ENCODE measurements around the gene SGCA.

Gene SGCA

GRCh38 chr17:50165867-50166517, at the start of gene SGCA:
Gene SGCA, plus strand, starts transcription at chr17:50166005. Its CDS starts 36 bp downstream, at chr17:50166041.
- DNase-seq = no peak

DNA sequence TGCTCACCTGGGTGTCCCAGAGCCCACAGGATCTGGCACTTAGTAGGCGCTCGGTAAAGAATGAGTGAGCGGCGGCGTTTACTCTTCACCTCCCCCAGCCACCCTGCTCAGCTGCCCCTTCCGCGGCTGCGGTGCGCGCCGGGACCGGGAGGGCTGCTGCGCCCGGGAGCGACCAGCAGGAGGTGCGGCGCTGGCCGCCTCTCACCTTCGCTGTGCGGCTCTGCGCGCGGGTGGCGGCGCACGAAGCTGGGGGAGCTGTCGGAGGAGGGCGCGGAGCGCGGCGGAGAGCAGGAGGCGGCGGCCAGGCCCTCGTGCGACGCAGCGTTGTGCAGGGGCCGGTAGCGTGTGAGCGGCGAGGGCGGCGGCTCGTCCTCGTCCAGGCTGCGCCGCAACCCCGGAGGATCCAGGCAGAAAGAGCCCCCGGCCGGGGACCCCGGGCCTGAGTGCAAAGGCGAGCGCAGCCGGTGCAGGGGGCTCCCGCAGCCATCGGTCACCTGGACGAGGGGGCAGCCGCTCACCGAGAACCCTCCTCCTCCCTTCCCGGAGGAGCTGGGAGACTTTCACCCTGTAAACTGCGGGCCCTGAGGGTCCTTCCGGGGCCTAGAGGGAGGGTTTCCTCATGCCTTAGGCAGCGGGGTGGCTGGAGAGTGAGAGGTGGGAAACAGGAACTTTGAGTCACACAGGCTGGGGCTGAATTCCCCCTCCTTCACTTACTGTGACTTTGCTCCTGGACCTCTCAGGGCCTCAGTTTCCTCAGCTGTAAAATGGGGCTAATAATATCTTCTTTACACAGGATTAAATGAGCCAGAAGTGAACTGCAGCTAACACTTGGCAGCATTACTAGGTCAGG, 48.4 kb upstream of the SGCA start:
- peak; percentile 86 for DNase-seq

DNA sequence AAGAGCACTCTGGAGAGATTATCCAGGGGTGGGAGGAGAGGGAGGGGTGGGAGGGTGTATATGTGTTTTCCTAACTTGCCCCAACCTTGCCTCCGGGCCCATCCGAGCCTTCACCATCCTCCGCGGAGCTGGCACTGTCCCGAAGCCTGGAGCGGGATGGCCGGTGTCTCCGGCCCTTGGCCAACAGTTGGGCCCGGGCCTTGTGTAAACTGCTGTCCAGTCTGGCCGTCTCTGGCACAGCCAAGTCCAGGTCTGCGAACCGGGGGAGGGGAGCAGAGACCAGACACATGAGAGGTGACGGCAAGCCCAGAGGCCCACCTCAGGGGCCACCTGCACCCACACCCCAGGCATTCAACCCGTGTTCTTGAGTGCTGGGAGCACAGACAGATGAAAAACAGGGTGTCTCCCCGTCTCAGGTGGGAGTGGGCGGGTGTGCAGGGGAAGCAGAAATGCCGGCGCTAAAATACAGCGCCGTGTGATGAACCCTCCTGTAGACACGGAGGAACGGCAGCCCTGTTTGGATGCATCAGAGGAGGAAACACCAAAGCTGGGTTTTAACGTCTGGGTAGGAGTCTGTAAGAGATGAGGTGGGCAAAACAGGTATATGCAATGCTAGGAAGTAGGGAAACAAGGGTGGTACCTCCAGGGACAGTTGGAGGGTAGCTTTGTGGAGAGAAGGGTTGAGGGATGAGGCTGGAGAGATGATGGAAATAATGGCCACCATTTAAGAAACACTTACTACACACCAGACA, 47.6 kb upstream of the SGCA start:
- no peak for DNase-seq

DNA sequence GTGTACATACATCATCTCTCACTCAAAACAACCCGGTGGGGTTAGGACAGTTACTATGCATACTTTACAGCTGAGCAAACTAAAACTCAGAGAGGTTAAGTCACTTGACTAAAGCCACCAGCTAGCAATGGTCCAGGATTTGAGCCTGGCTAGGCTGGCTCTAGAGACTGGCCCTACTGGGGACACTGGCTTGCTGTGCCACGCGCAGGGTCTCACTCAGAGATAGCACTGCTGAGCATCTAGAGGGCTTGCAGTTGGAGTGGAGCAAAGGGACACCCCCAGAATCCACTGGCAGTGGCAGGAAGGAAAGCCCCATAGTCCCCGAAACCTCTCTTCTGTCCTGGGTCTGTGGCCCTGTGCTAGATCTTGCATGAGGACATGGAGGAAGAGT, 47.0 kb upstream of the SGCA start:
- no peak for DNase-seq

DNA sequence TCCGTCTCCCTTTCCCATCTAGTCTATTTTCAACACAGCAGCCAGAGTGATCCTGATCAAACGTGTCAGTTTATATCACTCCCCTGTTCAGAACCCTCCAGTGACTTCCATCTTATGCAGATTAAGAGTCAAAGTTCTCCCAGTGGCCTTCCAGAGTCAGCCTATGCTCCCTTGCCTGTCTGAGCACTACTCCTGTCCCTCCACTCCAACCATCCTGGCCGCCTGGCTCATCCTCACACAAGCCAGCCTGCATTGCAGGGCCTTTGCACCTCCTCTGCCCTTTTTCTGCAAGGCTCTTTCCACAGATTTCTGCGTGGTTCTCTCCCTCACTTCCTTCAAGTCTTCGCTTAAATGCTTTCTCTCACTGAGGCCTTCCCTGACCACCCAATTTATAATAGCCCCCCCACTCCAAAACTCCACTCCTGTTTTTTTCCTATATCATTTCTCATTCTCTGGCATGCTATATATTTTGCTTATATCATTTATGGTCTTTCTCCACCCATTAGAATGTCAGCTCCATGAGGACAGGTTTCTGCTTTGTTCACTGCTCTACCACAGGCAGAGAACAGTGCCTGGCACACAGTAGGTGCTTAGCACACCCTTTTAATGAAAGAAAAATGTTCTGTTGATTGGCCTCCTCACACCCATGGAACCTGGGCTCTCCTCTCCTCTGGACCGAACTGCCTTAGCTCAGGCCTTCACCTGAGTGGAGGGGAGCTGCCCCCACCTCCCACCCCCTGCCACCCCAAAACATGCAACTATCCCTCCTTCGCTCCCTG, 45.1 kb upstream of the SGCA start:
- DNase-seq = no peak

DNA sequence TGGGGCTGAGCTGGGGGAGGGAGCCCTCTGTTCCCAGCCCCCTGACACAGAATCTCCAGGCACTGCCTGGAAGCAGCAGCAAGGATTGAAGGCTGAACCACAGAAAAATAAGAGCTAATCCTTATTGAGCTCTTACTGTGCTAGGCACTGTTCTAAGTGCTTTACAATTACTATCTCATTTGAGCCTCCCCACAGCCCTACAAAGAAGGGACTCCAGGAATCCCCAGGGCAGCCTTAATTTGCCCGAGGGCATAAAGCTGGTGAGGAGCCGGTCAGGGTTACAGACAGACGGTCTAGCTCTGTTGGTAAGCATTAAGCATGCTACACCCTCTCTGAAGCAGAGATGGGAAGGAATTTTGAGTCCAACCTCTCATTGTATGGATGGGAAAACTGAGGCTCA, 42.9 kb upstream of the SGCA start:
- DNase-seq = no peak

DNA sequence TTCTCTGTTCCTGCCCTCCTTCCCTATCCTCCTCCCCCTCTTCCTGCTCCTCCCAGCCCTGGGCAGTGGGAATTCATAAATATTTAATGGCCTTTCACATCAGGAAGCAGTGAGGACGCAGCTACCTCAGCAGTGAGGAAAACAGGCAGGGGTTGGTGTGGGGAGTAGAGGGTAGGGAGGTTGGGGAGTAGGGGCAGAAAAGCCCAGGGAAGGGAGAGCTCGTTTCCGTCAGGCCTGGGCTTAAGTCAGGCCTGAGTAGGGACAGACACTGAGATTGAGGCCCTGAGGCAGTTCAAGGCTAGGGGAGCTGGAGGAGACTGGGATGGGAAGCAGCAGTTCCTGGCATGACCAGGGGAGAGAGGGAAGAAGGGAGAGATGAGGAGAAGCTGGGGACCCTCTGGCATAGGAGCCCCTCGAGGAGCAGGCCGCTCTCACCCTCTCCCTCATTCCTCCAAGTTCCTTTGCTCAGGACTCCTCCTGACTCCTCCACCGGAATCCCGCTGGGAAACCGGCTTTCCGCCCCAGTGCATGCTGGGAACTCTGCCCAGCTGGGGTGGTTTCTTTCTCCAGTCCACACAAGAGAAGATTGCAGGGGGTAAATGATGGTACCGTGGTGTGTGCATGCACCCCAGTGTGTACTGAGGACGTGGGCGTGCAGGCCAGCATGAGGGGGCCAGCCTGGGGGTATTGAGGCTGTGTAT, 42.0 kb upstream of the SGCA start:
- DNase-seq = no peak

- DNase-seq = no peak
Measured at GRCh38 chr17:50125420-50125997, 40.3 kb upstream of the SGCA start.

- DNase-seq = no peak
Measured at GRCh38 chr17:50127697-50128361, 38.0 kb upstream of the SGCA start.

DNA sequence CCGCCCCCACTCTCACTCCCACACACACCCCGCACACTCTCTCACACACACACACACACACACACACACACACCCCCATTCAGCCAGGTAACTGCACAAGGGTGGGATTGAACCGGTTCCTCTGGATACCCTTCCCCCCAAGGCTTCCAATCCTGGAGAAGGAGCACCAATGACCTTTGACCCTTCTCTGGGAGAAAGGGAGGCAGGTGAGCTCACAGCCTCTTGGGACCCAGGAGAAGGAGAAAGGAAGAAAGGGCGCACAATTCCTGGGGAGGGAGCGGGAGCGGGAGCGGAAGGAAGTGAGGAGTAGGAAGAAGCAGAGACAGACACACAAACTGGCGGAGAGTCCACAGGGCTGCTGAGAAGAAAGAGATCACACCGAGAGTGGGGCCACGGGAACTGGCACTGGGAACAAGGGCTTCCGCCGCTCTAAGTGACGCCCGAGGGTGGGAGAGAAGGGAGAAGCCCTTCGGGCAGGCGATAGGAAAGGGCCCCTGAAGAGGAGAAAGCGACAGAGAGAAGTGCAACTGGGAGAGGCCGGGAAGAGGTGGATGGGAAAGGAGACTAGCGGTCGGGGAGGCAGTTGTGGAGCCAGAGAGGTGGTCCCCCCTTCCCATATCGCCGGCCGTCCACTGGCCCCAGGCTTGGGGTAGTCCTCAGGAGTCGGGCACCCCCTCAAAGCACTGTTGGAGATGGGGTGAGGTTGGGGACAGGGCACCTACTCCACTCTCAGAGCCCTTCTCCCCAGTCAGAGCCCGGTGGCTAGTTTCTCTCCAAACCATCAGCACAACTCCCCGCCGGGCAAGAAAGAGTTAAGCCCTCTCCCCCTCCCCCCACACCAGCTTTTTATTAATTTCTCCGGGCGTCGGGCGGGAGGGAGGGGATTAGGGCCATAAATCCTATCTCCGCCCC, 37.1 kb upstream of the SGCA start:
- DNase-seq = no peak

- no peak for DNase-seq
Measured at GRCh38 chr17:50129353-50129727, 36.5 kb upstream of the SGCA start.

- no peak for DNase-seq
Measured at GRCh38 chr17:50129728-50130558, 35.9 kb upstream of the SGCA start, which contains the start of gene SAMD14. Gene SAMD14, minus strand, starts transcription at chr17:50130160. Its CDS starts 5,201 bp downstream, at chr17:50124959.

DNA sequence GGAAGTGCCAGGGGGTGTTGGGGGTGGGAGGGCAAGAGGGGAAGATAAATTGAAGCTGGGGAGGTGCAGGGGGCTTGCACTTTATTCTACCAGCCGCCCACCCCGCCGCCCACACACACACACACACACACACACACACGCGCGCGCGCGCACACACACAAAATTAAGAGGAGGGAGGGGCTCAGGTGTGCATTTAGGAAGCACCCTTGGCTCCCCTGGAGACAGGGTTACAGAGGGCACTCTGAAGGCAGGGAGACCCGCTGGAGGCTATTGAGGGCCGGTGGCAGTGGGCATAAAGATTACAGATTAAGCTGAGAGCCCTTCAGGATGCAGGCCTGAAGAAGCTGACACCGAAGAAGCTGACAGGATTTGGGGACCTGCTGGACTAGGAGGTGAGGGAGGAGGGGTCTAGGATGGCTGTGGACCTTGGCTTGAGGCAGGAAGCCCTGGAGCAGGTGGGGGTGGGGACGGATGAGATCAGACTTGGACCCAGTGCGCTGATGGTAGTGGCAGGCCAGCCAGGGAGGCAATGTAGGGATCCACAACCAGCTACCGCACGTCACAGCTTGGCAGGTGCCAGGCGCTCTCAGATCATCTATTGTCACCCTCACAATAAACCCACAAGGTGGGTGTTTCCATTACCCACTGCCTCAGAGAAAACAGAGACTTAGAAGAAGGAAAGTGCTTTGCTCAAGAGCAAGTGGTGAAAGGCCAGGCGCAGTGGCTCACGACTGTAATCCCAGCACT, 35.1 kb upstream of the SGCA start:
- DNase-seq = no peak

GRCh38 chr17:50132104-50132794, 33.6 kb upstream of the SGCA start:
- DNase-seq = no peak

- no peak for DNase-seq
Measured at GRCh38 chr17:50133028-50133768, 32.6 kb upstream of the SGCA start.

- no peak for DNase-seq
Measured at GRCh38 chr17:50133769-50134099, 32.1 kb upstream of the SGCA start.
